HepG2 (cell line): ENCODE data around the gene DNMT3A. TPM values are rescaled to one million over a fixed set of nuclear protein-coding genes. Genes with fewer than 3 reads are reported as not detected.

Experiments
- ATAC-seq: fragments of 200-7000 bp; cut with Tn5 transposase; 3 replicates; pipeline ENCODE4 v1.9.1; 2020; ENCODE audit warnings: mild to moderate bottlenecking, moderate library complexity
- BruUV-seq: library from RNA; stranded (reverse); fragments of 400-500 nt; replicated peaks from 2 replicates; lab custom pipeline; 2021; lab: Mats Ljungman, UMichigan
- CTCF ChIA-PET: fragments of 300-600 bp; formaldehyde crosslinking; extraction: SDS; loops from one replicate; lab custom pipeline; 2021; ENCODE audit warnings: low total read pairs, inconsistent platforms, low intra/inter-chr PET ratio; lab: Yijun Ruan, JAX
- POLR2A ChIA-PET: fragments of 350-600 bp; sonication (Branson Sonifier 250); formaldehyde crosslinking; loops from one replicate; lab custom pipeline; 2020; ENCODE audit warnings: antibody characterized with exemption, inconsistent platforms; lab: Yijun Ruan, JAX
- DNase-seq: peaks from one replicate; pipeline ENCODE4 v3.0.0-alpha.2; 2015; ENCODE audit warnings: low spot score
- FAIRE-seq: peaks from 3 replicates; lab custom pipeline; 2011; peaks lifted over from hg19 to GRCh38; lab: Jason Lieb, UNC
- H2AFZ ChIP-seq: one replicate; pipeline ENCODE4 v1.6.1; 2011; ENCODE audit warnings: low read length, inconsistent platforms
- H3K27ac ChIP-seq: fragments of 300-600 bp; 3 replicates; pipeline ENCODE4 v1.8.0; 2011; ENCODE audit warnings: mixed run types, mild to moderate bottlenecking, mixed read lengths, low read length, inconsistent platforms; ENCODE audit not compliant: insufficient read depth; ENCODE audit errors: extremely low read length
- H3K27me3 ChIP-seq, 2 experiments: fragments of 200-600 bp in 1 of 2; 2 replicates in 1 of 2; 3 replicates in 1 of 2; pipeline versions ENCODE4 v1.6.0 to v1.8.0; 2011; ENCODE audit warnings: low read length in 2 of 2, mild to moderate bottlenecking in 2 of 2, moderate library complexity in 2 of 2, inconsistent platforms in 1 of 2; ENCODE audit not compliant: insufficient read depth in 2 of 2, control insufficient read depth in 1 of 2
- H3K36me3 ChIP-seq, 2 experiments: fragments of 200-600 bp in 1 of 2; replicated peaks in 1 of 2; 2 replicates in 1 of 2; 3 replicates in 1 of 2; pipeline versions ENCODE4 v1.5.1 to v1.8.0; 2011; ENCODE audit warnings: low read length in 2 of 2, inconsistent platforms in 1 of 2; ENCODE audit not compliant: insufficient read depth in 2 of 2, control insufficient read depth in 1 of 2
- H3K4me1 ChIP-seq: 2 replicates; pipeline ENCODE4 v1.5.1; 2012; ENCODE audit warnings: low read length, inconsistent platforms; ENCODE audit not compliant: insufficient read depth
- H3K4me2 ChIP-seq: 2 replicates; pipeline ENCODE4 v1.6.0; 2011; ENCODE audit warnings: low read depth, low read length, inconsistent platforms
- H3K4me3 ChIP-seq, 3 experiments: fragments of 200-600 bp in 1 of 3; sonication (generic), shearing (Covaris generic) in 1 of 3; replicated peaks in 1 of 3; 2 replicates each; pipeline ENCODE4 v1.5.1; 2011 to 2016; ENCODE audit warnings: low read length in 3 of 3, inconsistent platforms in 2 of 3, low read depth in 2 of 3, mild to moderate bottlenecking in 2 of 3, control low read depth in 1 of 3, mixed read lengths in 1 of 3; ENCODE audit not compliant: insufficient read depth in 1 of 3
- H3K79me2 ChIP-seq: one replicate; pipeline ENCODE4 v1.6.1; 2011; ENCODE audit warnings: low read length, inconsistent platforms; ENCODE audit not compliant: insufficient read depth
- H3K9ac ChIP-seq: 2 replicates; pipeline ENCODE4 v1.6.0; 2011; ENCODE audit warnings: mild to moderate bottlenecking, low read depth, low read length, inconsistent platforms; ENCODE audit not compliant: insufficient read depth
- H3K9me3 ChIP-seq: 2 replicates; pipeline ENCODE4 v1.5.1; 2012; ENCODE audit warnings: mild to moderate bottlenecking, low read length
- H4K20me1 ChIP-seq: 2 replicates; pipeline ENCODE4 v1.6.0; 2011; ENCODE audit warnings: inconsistent platforms, mild to moderate bottlenecking, low read length, moderate library complexity; ENCODE audit not compliant: insufficient read depth
- CEBPB ChIP-seq: IDR thresholded peaks from 2 replicates; pipeline ENCODE4 v1.6.1; 2011; ENCODE audit warnings: low read depth, low read length, improper control_type of control experiment, borderline replicate concordance
- FOXJ3 ChIP-seq: sonication (generic); formaldehyde crosslinking; IDR thresholded peaks from 2 replicates; pipeline ENCODE4 v1.4.0; 2020; ENCODE audit warnings: missing genetic modification reagents, mild to moderate bottlenecking, borderline replicate concordance
- ISX ChIP-seq: sonication (generic); formaldehyde crosslinking; conservative IDR thresholded peaks from 2 replicates; pipeline ENCODE4 v1.5.0; 2020; ENCODE audit warnings: missing genetic modification reagents
- JUND ChIP-seq: sonication (generic); formaldehyde crosslinking; IDR thresholded peaks from 2 replicates; pipeline ENCODE4 v1.8.0; 2022; ENCODE audit warnings: mild to moderate bottlenecking, missing genetic modification reagents
- KDM2A ChIP-seq: sonication (generic); formaldehyde crosslinking; IDR thresholded peaks from 2 replicates; pipeline ENCODE4 v1.4.0; 2020; ENCODE audit warnings: low read depth, missing genetic modification reagents, borderline replicate concordance
- NFKBIZ ChIP-seq: IDR thresholded peaks from 2 replicates; pipeline ENCODE4 v1.6.1; 2018; ENCODE audit warnings: missing genetic modification reagents, missing compliant biosample characterization
- NKX3-1 ChIP-seq: sonication (generic); formaldehyde crosslinking; IDR thresholded peaks from 2 replicates; pipeline ENCODE4 v1.5.0; 2020; ENCODE audit warnings: missing genetic modification reagents
- NONO ChIP-seq, 2 experiments: fragments of 450-650 bp in 1 of 2; sonication (generic) in 1 of 2; formaldehyde crosslinking in 1 of 2; IDR thresholded peaks in 1 of 2; conservative IDR thresholded peaks in 1 of 2; 2 replicates each; pipeline versions ENCODE4 v1.6.1 to v1.8.0; 2017 to 2022; ENCODE audit warnings: mild to moderate bottlenecking in 1 of 2, missing genetic modification reagents in 1 of 2, moderate library complexity in 1 of 2
- SKI ChIP-seq: fragments of 450-650 bp; IDR thresholded peaks from one replicate; pipeline ENCODE4 v1.6.1; 2018; ENCODE audit warnings: mild to moderate bottlenecking; ENCODE audit not compliant: partially characterized antibody
- ZNF10 ChIP-seq: sonication (generic); formaldehyde crosslinking; IDR thresholded peaks from 2 replicates; pipeline ENCODE4 v1.4.0; 2020; ENCODE audit warnings: mild to moderate bottlenecking, low read depth, missing genetic modification reagents, borderline replicate concordance
- ZNF549 ChIP-seq: sonication (generic); formaldehyde crosslinking; IDR thresholded peaks from 2 replicates; pipeline ENCODE4 v1.5.0; 2020; ENCODE audit warnings: missing genetic modification reagents
- ZNF670 ChIP-seq: sonication (generic); formaldehyde crosslinking; IDR thresholded peaks from 2 replicates; pipeline ENCODE4 v1.8.0; 2022; ENCODE audit warnings: mild to moderate bottlenecking, missing genetic modification reagents, borderline replicate concordance
- ZNF850 ChIP-seq: sonication (generic); formaldehyde crosslinking; conservative IDR thresholded peaks from 2 replicates; pipeline ENCODE4 v1.9.0; 2021; ENCODE audit warnings: mild to moderate bottlenecking, missing genetic modification reagents
- WGBS: methylation state at CpG from one replicate; pipeline ENCODE4 v1.1.6; 2017; ENCODE audit warnings: low lambda C conversion rate; 5-methylcytosine and 5-hydroxymethylcytosine counted together
- in situ Hi-C: cut with HindIII; loops from 2 replicates; pipeline ENCODE4 v1.10.0; 2017; ENCODE audit warnings: low pct_unique_long_range_greater_than_20kb; ENCODE audit not compliant: extremely low pct_ligation_motif_present
- intact Hi-C: fragments of 100-400 bp; cut with micrococcal nuclease; formaldehyde crosslinking; loops from one replicate; pipeline ENCODE4 v1.10.0; 2022; ENCODE audit not compliant: unreplicated experiment
- polyA plus RNA-seq, 8 experiments: library from polyadenylated mRNA; depleted of rRNA in 3 of 8; stranded (reverse) in 7 of 8; unstranded in 1 of 8; fragments of >200 nt; fragmentation: Illumina TruSeq in 4 of 8; extraction: Trizol in 4 of 8; gene quantifications; 2 replicates each; pipeline versions ENCODE4 v1.2.1 to v1.2.3, GENCODE V29; 2011 to 2016; ENCODE audit warnings: low read depth in 4 of 8, missing spikeins in 1 of 8, mixed read lengths in 1 of 8; ENCODE audit not compliant: insufficient read depth in 1 of 8
- total RNA-seq, 5 experiments: library from RNA; depleted of rRNA; stranded (reverse); fragments of >200 nt; fragmentation: Illumina TruSeq; extraction: Trizol; gene quantifications; 2 replicates each; pipeline ENCODE4 v1.2.3, GENCODE V29; 2016; ENCODE audit warnings: low read depth in 1 of 5
- TF ChIP-seq, protein P1 (sequence below): sonication (generic); formaldehyde crosslinking; conservative IDR thresholded peaks from 2 replicates; pipeline ENCODE4 v1.8.0; 2022; ENCODE audit warnings: mild to moderate bottlenecking, moderate library complexity, missing genetic modification reagents
- TF ChIP-seq, protein P2 (sequence below): IDR thresholded peaks from 2 replicates; pipeline ENCODE4 v1.6.1; 2016; ENCODE audit warnings: missing genetic modification reagents, missing compliant biosample characterization
- TF ChIP-seq, protein P3 (sequence below): IDR thresholded peaks from 2 replicates; pipeline ENCODE4 v1.6.1; 2016; ENCODE audit warnings: low read depth, control low read depth
- TF ChIP-seq, protein P4 (sequence below): sonication (generic); formaldehyde crosslinking; conservative IDR thresholded peaks from 2 replicates; pipeline ENCODE4 v1.4.0; 2020; ENCODE audit warnings: mild to moderate bottlenecking, missing genetic modification reagents, moderate library complexity

Gene DNMT3A
- total and polyA plus RNA-seq, 2 of the 13 experiments (the other 11 are each of a cell fraction or from before 2014, with no cell fraction given) = 14.7 to 29.1 TPM

DNA sequence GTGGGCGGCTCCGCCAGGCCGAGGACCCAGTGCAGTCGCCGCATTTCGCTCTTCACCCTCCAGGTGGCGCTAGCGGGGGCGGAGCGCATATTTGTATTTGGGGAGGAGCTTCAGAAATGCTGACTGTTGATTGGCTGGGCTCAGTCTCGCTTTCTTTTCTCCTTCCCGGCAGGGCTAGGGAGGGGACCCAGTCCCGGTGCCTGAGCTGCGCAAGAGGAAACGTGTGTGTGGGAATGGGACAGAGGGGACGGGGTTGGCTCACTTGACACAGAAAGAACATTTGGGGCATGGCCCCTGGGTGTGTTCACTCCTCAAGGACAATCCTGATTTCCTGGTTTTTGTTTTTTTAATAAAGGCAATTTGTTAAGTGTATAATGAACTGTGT, 20.3 kb upstream of the DNMT3A start:
- Histone ChIP-seq H3K4me2 (peak overlapping the region; percentile 87), H3K4me3 (peak overlapping the region; percentile 42 to 71 (median 61)), H3K27me3 (peaks cover 5 to 59% of the 10 kb centered on the region in 2 experiments; a peak in 4 of 5 replicates), H4K20me1 (no peaks in the 10 kb centered on the region), H3K9me3 (no peaks in the 10 kb centered on the region), H3K27ac (no peak overlapping the region), H3K4me1 (peaks cover 14% of the 10 kb centered on the region), H2AFZ (peak overlapping the region; percentile 92), H3K9ac (peak overlapping the region; percentile 41; the same call in 1 of the 2 replicates), H3K36me3 (no peaks in the 10 kb centered on the region), H3K79me2 (no peaks in the 10 kb centered on the region)
- FAIRE-seq (peak; percentile 100), ATAC-seq (peak; percentile 97), DNase-seq (peak; percentile 93)
- in situ Hi-C loops = no loop called here
- intact Hi-C loops = loop anchor here (2.0 kb wide), 1 partner anchor 15 kb away; no protein-coding TSS in a partner anchor
- BruUV-seq = no TSS peak
- POLR2A ChIA-PET = interaction anchor here (0.9 to 2.2 kb wide), 10 partner anchors 11 to 338 kb away, joined by 3 to 11 read pairs (median 4); no protein-coding TSS in a partner anchor
- CTCF ChIA-PET = interaction anchor here (0.8 to 2.0 kb wide), 4 partner anchors 14 to 303 kb away, joined by 3 to 14 read pairs (median 4); no protein-coding TSS in a partner anchor
- under 1% methylated on average over 16 of the region's 16 CpGs for WGBS
- TF ChIP-seq SKI = peak; percentile 15
- no peak for TF ChIP-seq ZNF10 (CRISPR knock-in tag)
- no peak for TF ChIP-seq ISX (CRISPR knock-in tag)
- TF ChIP-seq KDM2A (CRISPR knock-in tag) = peak; percentile 84
- TF ChIP-seq CEBPB = 0 out of 2 replicates have a peak, but pooled peaks have one; percentile 8
- TF ChIP-seq, protein P1, sequence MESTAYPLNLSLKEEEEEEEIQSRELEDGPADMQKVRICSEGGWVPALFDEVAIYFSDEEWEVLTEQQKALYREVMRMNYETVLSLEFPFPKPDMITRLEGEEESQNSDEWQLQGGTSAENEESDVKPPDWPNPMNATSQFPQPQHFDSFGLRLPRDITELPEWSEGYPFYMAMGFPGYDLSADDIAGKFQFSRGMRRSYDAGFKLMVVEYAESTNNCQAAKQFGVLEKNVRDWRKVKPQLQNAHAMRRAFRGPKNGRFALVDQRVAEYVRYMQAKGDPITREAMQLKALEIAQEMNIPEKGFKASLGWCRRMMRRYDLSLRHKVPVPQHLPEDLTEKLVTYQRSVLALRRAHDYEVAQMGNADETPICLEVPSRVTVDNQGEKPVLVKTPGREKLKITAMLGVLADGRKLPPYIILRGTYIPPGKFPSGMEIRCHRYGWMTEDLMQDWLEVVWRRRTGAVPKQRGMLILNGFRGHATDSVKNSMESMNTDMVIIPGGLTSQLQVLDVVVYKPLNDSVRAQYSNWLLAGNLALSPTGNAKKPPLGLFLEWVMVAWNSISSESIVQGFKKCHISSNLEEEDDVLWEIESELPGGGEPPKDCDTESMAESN (CRISPR knock-in tag) = peak; percentile 33; the same call in 1 of the 2 replicates
- TF ChIP-seq, protein P2, sequence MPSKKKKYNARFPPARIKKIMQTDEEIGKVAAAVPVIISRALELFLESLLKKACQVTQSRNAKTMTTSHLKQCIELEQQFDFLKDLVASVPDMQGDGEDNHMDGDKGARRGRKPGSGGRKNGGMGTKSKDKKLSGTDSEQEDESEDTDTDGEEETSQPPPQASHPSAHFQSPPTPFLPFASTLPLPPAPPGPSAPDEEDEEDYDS (CRISPR knock-in tag) = peak; percentile 99
- TF ChIP-seq FOXJ3 (CRISPR knock-in tag) = peak; percentile 42; the same call in 1 of the 2 replicates
- peak; percentile 52; the same call in 1 of the 2 replicates for TF ChIP-seq NFKBIZ
- no peak for TF ChIP-seq NKX3-1 (CRISPR knock-in tag)
- TF ChIP-seq ZNF670 (CRISPR knock-in tag) = no peak
- TF ChIP-seq ZNF549 = no peak
- TF ChIP-seq NONO (IDR thresholded peaks at IDR 0.05) = no peak
- peak; percentile 48; the same call in 1 of the 2 replicates for TF ChIP-seq NONO (CRISPR knock-in tag; conservative IDR thresholded peaks at IDR 0.05)
- TF ChIP-seq ZNF850 (CRISPR knock-in tag) = no peak
- TF ChIP-seq JUND (CRISPR knock-in tag) = no peak
- TF ChIP-seq, protein P3, sequence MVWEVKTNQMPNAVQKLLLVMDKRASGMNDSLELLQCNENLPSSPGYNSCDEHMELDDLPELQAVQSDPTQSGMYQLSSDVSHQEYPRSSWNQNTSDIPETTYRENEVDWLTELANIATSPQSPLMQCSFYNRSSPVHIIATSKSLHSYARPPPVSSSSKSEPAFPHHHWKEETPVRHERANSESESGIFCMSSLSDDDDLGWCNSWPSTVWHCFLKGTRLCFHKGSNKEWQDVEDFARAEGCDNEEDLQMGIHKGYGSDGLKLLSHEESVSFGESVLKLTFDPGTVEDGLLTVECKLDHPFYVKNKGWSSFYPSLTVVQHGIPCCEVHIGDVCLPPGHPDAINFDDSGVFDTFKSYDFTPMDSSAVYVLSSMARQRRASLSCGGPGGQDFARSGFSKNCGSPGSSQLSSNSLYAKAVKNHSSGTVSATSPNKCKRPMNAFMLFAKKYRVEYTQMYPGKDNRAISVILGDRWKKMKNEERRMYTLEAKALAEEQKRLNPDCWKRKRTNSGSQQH (CRISPR knock-in tag) = peak; percentile 56; the same call in 1 of the 2 replicates
- TF ChIP-seq, protein P4, sequence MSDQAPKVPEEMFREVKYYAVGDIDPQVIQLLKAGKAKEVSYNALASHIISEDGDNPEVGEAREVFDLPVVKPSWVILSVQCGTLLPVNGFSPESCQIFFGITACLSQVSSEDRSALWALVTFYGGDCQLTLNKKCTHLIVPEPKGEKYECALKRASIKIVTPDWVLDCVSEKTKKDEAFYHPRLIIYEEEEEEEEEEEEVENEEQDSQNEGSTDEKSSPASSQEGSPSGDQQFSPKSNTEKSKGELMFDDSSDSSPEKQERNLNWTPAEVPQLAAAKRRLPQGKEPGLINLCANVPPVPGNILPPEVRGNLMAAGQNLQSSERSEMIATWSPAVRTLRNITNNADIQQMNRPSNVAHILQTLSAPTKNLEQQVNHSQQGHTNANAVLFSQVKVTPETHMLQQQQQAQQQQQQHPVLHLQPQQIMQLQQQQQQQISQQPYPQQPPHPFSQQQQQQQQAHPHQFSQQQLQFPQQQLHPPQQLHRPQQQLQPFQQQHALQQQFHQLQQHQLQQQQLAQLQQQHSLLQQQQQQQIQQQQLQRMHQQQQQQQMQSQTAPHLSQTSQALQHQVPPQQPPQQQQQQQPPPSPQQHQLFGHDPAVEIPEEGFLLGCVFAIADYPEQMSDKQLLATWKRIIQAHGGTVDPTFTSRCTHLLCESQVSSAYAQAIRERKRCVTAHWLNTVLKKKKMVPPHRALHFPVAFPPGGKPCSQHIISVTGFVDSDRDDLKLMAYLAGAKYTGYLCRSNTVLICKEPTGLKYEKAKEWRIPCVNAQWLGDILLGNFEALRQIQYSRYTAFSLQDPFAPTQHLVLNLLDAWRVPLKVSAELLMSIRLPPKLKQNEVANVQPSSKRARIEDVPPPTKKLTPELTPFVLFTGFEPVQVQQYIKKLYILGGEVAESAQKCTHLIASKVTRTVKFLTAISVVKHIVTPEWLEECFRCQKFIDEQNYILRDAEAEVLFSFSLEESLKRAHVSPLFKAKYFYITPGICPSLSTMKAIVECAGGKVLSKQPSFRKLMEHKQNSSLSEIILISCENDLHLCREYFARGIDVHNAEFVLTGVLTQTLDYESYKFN = peak; percentile 52; the same call in 1 of the 2 replicates
